Activated gamma-delta T cell (primary cell): ENCODE results near the gene MUC20.

Experiments used
- DNase-seq: peaks from one replicate; lab custom pipeline; 2025; lab: John Stamatoyannopoulos, UW

Gene MUC20

GRCh38 chr3:195755791-195756676 is 35.3 kb downstream of the MUC20 start:
- DNase-seq = no peak

DNA sequence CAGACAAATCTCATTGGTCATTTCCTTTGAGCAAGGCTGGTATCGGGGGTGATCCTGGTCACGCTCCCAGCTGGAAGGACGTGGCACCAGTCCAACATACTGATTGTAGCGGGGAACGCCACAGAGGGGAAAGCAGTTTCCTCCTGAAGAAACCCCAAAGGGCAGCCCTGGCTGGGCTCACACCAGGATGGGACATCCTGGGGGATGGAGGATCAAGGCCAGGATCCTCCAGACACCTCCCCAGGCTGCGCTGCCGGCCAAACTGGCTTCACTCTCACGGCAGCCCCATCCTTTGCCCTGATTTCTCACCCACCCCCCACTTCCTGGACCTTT is 36.6 kb downstream of the MUC20 start:
- DNase-seq = no peak

GRCh38 chr3:195757827-195758226 is 37.0 kb downstream of the MUC20 start:
- DNase-seq = no peak

DNA sequence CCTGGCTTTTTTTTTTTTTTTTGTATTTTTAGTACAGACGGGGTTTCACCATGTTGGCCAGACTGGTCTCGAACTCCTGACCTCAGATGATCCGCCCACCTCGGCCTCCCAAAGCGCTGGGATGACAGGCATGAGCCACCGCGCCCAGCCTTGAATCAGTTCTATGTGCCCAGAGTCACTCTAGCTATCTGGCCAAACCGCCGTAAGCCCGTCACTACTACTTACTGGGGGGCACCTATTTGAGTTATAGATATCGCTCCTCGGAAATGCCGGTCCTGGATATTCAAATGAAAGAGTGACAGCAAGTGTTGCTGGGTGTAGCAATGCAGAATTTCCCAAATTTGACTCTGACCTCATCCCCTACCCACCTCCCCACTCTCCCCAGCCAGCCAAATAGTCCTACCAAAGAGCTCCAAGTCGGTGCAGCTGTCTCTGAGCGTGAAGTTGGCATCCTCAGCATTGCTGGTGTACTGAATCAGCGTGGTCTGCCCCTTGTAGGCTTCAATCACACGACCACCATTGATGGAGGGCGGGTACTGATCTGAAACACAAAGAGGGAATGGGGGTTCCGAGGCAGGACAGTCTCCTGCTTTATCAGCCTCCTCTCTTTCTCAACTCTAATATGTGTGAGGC is 38.1 kb downstream of the MUC20 start:
- no peak for DNase-seq

- DNase-seq = no peak
These were observed 39.8 kb downstream of the MUC20 start for GRCh38 chr3:195760345-195761122.

DNA sequence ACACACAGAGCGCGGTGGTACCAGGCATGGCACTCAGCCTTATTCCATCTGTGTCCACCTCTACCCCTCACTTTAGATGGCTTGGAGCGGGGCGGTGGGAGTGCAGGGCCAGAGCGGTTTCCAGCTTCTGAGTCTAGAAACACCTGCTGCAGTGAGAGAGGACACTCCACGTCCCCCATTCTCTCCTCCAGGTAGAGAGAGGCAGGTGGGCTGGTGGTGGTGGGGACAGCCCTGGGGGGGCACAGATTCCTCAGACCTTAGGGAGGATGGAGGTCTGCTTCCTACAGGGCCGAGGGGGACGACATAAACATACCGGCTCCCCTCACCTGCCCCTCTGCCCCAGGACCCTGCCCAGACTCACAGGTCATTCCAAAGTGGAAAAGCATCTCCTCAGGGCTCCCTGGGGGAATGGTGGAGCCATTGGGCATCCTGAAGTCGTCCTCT is 40.4 kb downstream of the MUC20 start:
- no peak for DNase-seq

- DNase-seq = no peak
These were observed 40.9 kb downstream of the MUC20 start for GRCh38 chr3:195761567-195762248.

- DNase-seq = no peak
These were observed 41.4 kb downstream of the MUC20 start for GRCh38 chr3:195762249-195762585.

DNA sequence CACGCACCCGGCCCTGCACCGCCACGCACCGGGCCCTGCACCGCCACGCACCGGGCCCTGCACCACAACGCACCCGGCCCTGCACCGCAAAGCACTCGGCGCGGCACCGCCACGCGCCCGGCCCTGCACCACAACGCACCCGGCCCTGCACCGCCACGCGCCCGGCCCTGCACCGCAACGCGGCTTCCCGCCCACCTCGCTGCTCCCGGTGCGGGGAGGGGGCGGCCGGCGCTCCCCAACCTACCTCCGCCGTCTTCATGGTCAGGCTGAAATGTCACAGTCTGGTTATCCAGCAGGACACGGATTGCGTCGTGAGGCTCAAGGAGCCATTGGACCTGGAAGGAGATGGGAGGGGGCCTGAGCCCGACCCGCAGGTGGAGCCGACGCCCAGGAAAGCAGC is 41.8 kb downstream of the MUC20 start:
- DNase-seq = no peak

- no peak for DNase-seq
These were observed 42.5 kb downstream of the MUC20 start for GRCh38 chr3:195763076-195763830.

DNA sequence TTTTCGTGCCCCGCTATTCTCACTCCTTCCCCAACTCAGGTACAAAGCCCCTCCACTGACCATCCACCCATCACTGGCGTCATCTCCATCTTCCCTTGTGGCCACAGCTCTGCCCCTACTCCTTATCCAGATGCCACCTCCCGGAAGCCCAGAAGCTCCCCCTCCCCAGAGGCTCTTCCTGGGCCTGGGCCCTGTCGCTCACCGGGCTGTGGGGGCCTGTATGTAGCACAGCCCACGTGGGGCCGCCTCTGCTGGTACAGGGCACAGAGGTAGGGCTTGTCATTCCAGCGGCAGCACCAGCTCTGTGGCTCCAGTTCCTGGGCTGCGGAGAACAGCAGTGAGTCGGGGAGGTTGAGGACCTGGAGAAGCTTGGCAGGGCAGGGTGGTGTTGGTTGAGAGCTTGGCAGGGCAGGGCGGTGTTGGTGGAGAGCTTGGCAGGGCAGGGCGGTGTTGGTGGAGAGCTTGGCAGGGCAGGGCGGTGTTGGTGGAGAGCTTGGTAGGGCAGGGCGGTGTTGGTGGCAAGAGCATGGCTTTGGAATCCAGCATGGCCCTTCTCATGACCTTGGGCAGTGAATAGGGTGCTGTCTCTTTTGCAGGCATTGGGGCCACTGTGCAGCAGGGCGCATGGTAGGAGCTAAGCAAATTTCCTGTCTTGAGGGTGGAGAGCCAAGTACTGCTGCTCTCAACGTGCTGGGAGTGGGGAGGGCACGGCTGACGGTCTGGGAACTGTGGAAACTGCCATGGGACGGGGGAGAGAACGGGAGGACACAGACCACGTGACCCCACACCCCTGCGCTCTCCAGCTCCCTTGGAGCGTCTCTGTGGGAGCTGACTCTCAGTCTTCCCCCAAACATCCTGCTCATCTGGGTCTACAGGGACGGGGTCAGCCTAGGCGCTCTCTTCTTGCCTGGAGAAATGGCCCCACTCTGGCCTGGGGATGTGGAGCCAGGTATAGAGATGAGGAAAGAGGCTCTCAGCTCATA is 43.4 kb downstream of the MUC20 start:
- DNase-seq = no peak

- no peak for DNase-seq
These were observed 44.4 kb downstream of the MUC20 start for GRCh38 chr3:195764961-195765706.

GRCh38 chr3:195766671-195767070 is 45.9 kb downstream of the MUC20 start:
- DNase-seq = no peak

- no peak for DNase-seq
These were observed 47.0 kb downstream of the MUC20 start for GRCh38 chr3:195767792-195768191.

GRCh38 chr3:195768414-195768813 is 47.6 kb downstream of the MUC20 start:
- no peak for DNase-seq

- no peak for DNase-seq
These were observed 48.1 kb downstream of the MUC20 start for GRCh38 chr3:195768831-195769303.

DNA sequence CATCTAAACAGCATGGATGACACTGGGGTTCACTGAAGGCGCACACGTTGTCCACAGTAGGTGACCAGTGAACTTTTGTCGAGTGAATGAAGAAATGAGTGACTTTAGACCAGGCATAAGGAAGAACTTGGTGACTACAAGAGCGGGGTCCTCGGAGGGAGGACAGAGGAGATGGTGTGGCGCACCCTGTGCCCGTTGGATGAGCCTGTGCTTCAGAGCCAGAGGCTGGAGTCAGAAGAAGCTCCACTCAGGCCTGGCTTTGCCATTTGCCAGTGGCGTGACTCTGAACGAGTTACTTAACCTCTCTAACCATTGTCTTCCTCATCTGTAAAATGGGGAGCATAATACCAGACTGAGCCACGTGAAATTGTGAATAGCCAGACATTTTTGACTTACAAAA is 48.8 kb downstream of the MUC20 start:
- DNase-seq = no peak

DNA sequence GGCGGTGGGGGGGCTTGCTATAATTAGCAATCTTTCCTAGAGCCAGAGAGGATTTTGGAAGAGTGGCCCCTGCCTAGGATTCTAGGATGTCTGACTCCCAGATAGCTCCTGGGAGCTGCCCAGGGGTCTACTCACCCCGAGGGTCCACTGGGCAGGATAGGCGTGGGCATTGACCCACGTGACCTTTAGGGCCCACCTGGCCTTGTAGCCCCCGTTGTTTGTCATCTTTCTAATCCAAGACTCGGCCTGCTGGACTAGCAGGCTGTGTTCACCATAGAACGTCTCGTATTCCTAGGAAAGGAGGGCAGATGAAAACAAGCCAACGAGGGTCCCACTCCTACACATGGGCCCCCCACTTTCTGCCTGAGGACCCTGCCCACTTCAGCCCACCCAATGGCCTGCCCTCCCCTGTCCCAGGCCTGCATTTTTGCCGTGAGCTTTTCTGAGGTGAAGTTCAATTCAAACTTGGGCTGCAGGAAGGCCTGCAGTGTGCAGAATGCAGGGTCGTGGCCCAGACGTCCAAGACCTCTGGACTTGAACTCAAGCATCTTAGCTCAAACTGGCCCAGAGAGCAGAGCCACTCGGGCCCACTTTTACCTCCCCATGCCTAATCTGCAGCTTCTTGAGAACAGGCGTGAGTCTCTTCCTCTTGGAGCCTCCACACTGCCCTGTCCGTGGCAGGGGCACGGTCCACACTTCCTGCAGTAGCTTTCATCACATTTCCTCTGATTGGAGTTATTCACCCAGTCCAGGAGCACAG is 49.5 kb downstream of the MUC20 start:
- DNase-seq = no peak
